Measurements from ENCODE around the gene CPSF3. TPM values are rescaled to one million over a fixed set of nuclear protein-coding genes. Genes with fewer than 3 reads are reported as not detected.

CPSF3 gene
- total and polyA plus RNA-seq, 2 of the 13 experiments (the other 11 are each of a cell fraction or from before 2014, with no cell fraction given) = 19.8 to 93.0 TPM

GRCh38 chr2:9422321-9423099, 944 bp upstream of the CPSF3 start (continued):
- TF ChIP-seq ZNF674 (CRISPR knock-in tag; IDR thresholded peaks at IDR 0.05; ENCODE audit: low read depth) (0 out of 2 replicates have a peak, but pooled peaks have one; percentile 70), ZNF230 (CRISPR knock-in tag; IDR thresholded peaks at IDR 0.05) (no peak), CENPT (CRISPR knock-in tag; IDR thresholded peaks at IDR 0.05; ENCODE audit: low read depth) (no peak), SP2 (CRISPR knock-in tag; IDR thresholded peaks at IDR 0.05) (no peak), SETDB1 (CRISPR knock-in tag; IDR thresholded peaks at IDR 0.05; ENCODE audit: borderline replicate concordance) (no peak), IRF2 (CRISPR knock-in tag; IDR thresholded peaks at IDR 0.05) (peak; percentile 49; the same call in 1 of the 2 replicates), DDIT3 (CRISPR knock-in tag; IDR thresholded peaks at IDR 0.05) (no peak), ZNF205 (CRISPR knock-in tag; IDR thresholded peaks at IDR 0.05) (no peak; the same call in 1 of the 2 replicates), ZNF577 (CRISPR knock-in tag; IDR thresholded peaks at IDR 0.05; ENCODE audit: borderline replicate concordance, low read depth) (no peak), DBP (CRISPR knock-in tag; IDR thresholded peaks at IDR 0.05; ENCODE audit: not compliant biosample characterization) (no peak), HIVEP1 (CRISPR knock-in tag; IDR thresholded peaks at IDR 0.05) (peak; percentile 73), ZC3H13 (CRISPR knock-in tag; IDR thresholded peaks at IDR 0.05) (peak; percentile 56; the same call in 1 of the 2 replicates), ZNF383 (CRISPR knock-in tag; IDR thresholded peaks at IDR 0.05; ENCODE audit: borderline replicate concordance) (no peak), TBX2 (CRISPR knock-in tag; IDR thresholded peaks at IDR 0.05; ENCODE audit: borderline replicate concordance) (peak; percentile 2), HNF4G (IDR thresholded peaks at IDR 0.05; ENCODE audit: borderline replicate concordance, low read depth, low read length) (no peak), HNF4G (CRISPR knock-in tag; IDR thresholded peaks at IDR 0.05; ENCODE audit: borderline replicate concordance, low read depth) (no peak), SPEN (CRISPR knock-in tag; IDR thresholded peaks at IDR 0.05; ENCODE audit: low read depth) (no peak), HNF4A (CRISPR knock-in tag; IDR thresholded peaks at IDR 0.05) (peak; percentile 45; the same call in 1 of the 2 replicates), SRSF4 (IDR thresholded peaks at IDR 0.05; ENCODE audit: low read depth, low read length, poor library complexity, severe bottlenecking) (no peak), SMAD9 (CRISPR knock-in tag; IDR thresholded peaks at IDR 0.05) (no peak), PLSCR1 (CRISPR knock-in tag; IDR thresholded peaks at IDR 0.05; ENCODE audit: borderline replicate concordance) (0 out of 2 replicates have a peak, but pooled peaks have one; percentile 71), STAT6 (CRISPR knock-in tag; IDR thresholded peaks at IDR 0.05; ENCODE audit: borderline replicate concordance) (no peak; the same call in 1 of the 2 replicates), TBL1XR1 (IDR thresholded peaks at IDR 0.05; ENCODE audit: borderline replicate concordance, low read length, partially characterized antibody) (no peak), ZSCAN22 (CRISPR knock-in tag; IDR thresholded peaks at IDR 0.05) (no peak)
